ENCODE measurements around the gene RHBDF1. TPM values are rescaled to one million over a fixed set of nuclear protein-coding genes. Genes with fewer than 3 reads are reported as not detected.
"Not testable (repeated sequence)": the region's sequence is repeated elsewhere in the genome, so short reads cannot be mapped to it uniquely, and the experiment has no call there.

The RHBDF1 gene
- total and polyA plus RNA-seq, 5 donors, result 20.4 to 29.6 (median 24.7) TPM

GRCh38 chr16:33154-33876, 39.1 kb downstream of the RHBDF1 start:
- H3K27me3 ChIP-seq (ENCODE audit: control insufficient read depth, insufficient read depth); H3K4me1 ChIP-seq (ENCODE audit: control insufficient read depth, insufficient read depth, low read length); DNase-seq; H3K4me3 ChIP-seq (ENCODE audit: low read length); ATAC-seq; H3K9me3 ChIP-seq (ENCODE audit: control insufficient read depth, low read length); intact Hi-C loops (cut with DNase I); H3K27ac ChIP-seq (ENCODE audit: low read length): not testable (repeated sequence)
- 83% methylated on average over 4 of the region's 8 CpGs for WGBS

- intact Hi-C loops (cut with DNase I); ATAC-seq; H3K27me3 ChIP-seq (ENCODE audit: control insufficient read depth, insufficient read depth); DNase-seq; H3K27ac ChIP-seq (ENCODE audit: low read length); H3K4me1 ChIP-seq (ENCODE audit: control insufficient read depth, insufficient read depth, low read length); H3K9me3 ChIP-seq (ENCODE audit: control insufficient read depth, low read length); H3K4me3 ChIP-seq (ENCODE audit: low read length): not testable (repeated sequence)
- 74% methylated on average over 5 of the region's 7 CpGs for WGBS
Observed at GRCh38 chr16:30627-31026, 41.8 kb downstream of the RHBDF1 start.

GRCh38 chr16:25926-26348, 46.5 kb downstream of the RHBDF1 start:
- 60% methylated on average over 2 of the region's 5 CpGs for WGBS
- H3K4me3 ChIP-seq (ENCODE audit: low read length); H3K9me3 ChIP-seq (ENCODE audit: control insufficient read depth, low read length); intact Hi-C loops (cut with DNase I); DNase-seq; H3K27ac ChIP-seq (ENCODE audit: low read length); H3K27me3 ChIP-seq (ENCODE audit: control insufficient read depth, insufficient read depth); H3K4me1 ChIP-seq (ENCODE audit: control insufficient read depth, insufficient read depth, low read length); ATAC-seq: not testable (repeated sequence)

- H3K27ac ChIP-seq (ENCODE audit: low read length); H3K4me1 ChIP-seq (ENCODE audit: control insufficient read depth, insufficient read depth, low read length); H3K4me3 ChIP-seq (ENCODE audit: low read length); H3K27me3 ChIP-seq (ENCODE audit: control insufficient read depth, insufficient read depth); DNase-seq; intact Hi-C loops (cut with DNase I); H3K9me3 ChIP-seq (ENCODE audit: control insufficient read depth, low read length): not testable (repeated sequence)
- 89% methylated on average over 13 of the region's 22 CpGs for WGBS
- peak in 1 of 2 donors; percentile 57 for ATAC-seq
Observed at GRCh38 chr16:24151-24550, 48.3 kb downstream of the RHBDF1 start.

- intact Hi-C loops (cut with DNase I); ATAC-seq; H3K4me3 ChIP-seq (ENCODE audit: low read length); H3K27ac ChIP-seq (ENCODE audit: low read length); DNase-seq; H3K9me3 ChIP-seq (ENCODE audit: control insufficient read depth, low read length); H3K4me1 ChIP-seq (ENCODE audit: control insufficient read depth, insufficient read depth, low read length); H3K27me3 ChIP-seq (ENCODE audit: control insufficient read depth, insufficient read depth): not testable (repeated sequence)
- 88% methylated on average over 12 of the region's 12 CpGs for WGBS
Observed at GRCh38 chr16:20886-21285, 51.5 kb downstream of the RHBDF1 start.

- H3K27ac ChIP-seq (ENCODE audit: low read length); ATAC-seq; DNase-seq; H3K4me1 ChIP-seq (ENCODE audit: control insufficient read depth, insufficient read depth, low read length); intact Hi-C loops (cut with DNase I); H3K27me3 ChIP-seq (ENCODE audit: control insufficient read depth, insufficient read depth); H3K9me3 ChIP-seq (ENCODE audit: control insufficient read depth, low read length); H3K4me3 ChIP-seq (ENCODE audit: low read length): not testable (repeated sequence)
- WGBS, result 89% methylated on average over 19 of the region's 20 CpGs
Observed at GRCh38 chr16:17062-17765, 55.2 kb downstream of the RHBDF1 start.

GRCh38 chr16:10772-11171, 61.7 kb downstream of the RHBDF1 start:
- H3K4me1 ChIP-seq (ENCODE audit: control insufficient read depth, insufficient read depth, low read length); intact Hi-C loops (cut with DNase I); H3K27ac ChIP-seq (ENCODE audit: low read length); ATAC-seq; H3K4me3 ChIP-seq (ENCODE audit: low read length); H3K9me3 ChIP-seq (ENCODE audit: control insufficient read depth, low read length); H3K27me3 ChIP-seq (ENCODE audit: control insufficient read depth, insufficient read depth): not testable (repeated sequence)
- WGBS, result 17% methylated on average over 8 of the region's 27 CpGs
- DNase-seq, result peak; percentile 94 to 99 (median 98)

- WGBS, result 72% methylated on average over 48 of the region's 48 CpGs
- Histone ChIP-seq H3K27me3 (ENCODE audit: control insufficient read depth, insufficient read depth) (no peaks in the 10 kb centered on the region), H3K4me3 (ENCODE audit: low read length) (no peak overlapping the region), H3K9me3 (ENCODE audit: control insufficient read depth, low read length) (no peaks in the 10 kb centered on the region), H3K27ac (ENCODE audit: low read length) (no peak overlapping the region), H3K4me1 (ENCODE audit: control insufficient read depth, insufficient read depth, low read length) (no peaks in the 10 kb centered on the region)
- ATAC-seq (peak; percentile 91 to 93), DNase-seq (peak in 1 of 3 donors; percentile 61)
- intact Hi-C loops (cut with DNase I), result no loop called here
Observed at GRCh38 chr16:9903-10665, 62.3 kb downstream of the RHBDF1 start.

Small RNAs within 50 kb of the gene (microRNA-seq; reads per million reads assigned to microRNA genes)
- gene MIR6859-4, result 0 reads per million in 2 donors

Other genes with a start within 250 kb of the RHBDF1 start
- 10 to 100 TPM in 3 of 4 donors, 1 to 10 TPM in 1; 9.8 to 13.4 (median 11.6) TPM for gene POLR3K, start 19.0 kb downstream of the RHBDF1 start, total RNA-seq
- gene POLR3K, start 19.0 kb downstream of the RHBDF1 start, polyA plus RNA-seq, result 11.2 TPM
- gene SNRNP25, start 18.8 kb downstream of the RHBDF1 start, total RNA-seq, result 10 to 100 TPM; 54.8 to 71.4 (median 62.3) TPM
- gene SNRNP25, start 18.8 kb downstream of the RHBDF1 start, polyA plus RNA-seq, result 108 TPM
- 10 to 100 TPM; 31.8 to 39.3 (median 37.9) TPM for gene MPG, start 5.6 kb upstream of the RHBDF1 start, total RNA-seq
- 56.8 TPM for gene MPG, start 5.6 kb upstream of the RHBDF1 start, polyA plus RNA-seq
- gene NPRL3, start 66.0 kb upstream of the RHBDF1 start, total RNA-seq, result 10 to 100 TPM; 19.9 to 25.6 (median 22.7) TPM
- 17.9 TPM for gene NPRL3, start 66.0 kb upstream of the RHBDF1 start, polyA plus RNA-seq
- not detected for gene HBZ, start 80.0 kb upstream of the RHBDF1 start, total RNA-seq
- not detected for gene HBZ, start 80.0 kb upstream of the RHBDF1 start, polyA plus RNA-seq
- gene HBM, start 93.3 kb upstream of the RHBDF1 start, total RNA-seq, result not detected
- not detected for gene HBM, start 93.3 kb upstream of the RHBDF1 start, polyA plus RNA-seq
- gene HBA2, start 100.2 kb upstream of the RHBDF1 start, total RNA-seq, result 100 to 1,000 TPM in 1 of 4 donors, 10 to 100 TPM in 3; 38.4 to 111 (median 51.4) TPM
- gene HBA2, start 100.2 kb upstream of the RHBDF1 start, polyA plus RNA-seq, result 5.2 TPM
- 100 to 1,000 TPM in 1 of 4 donors, 10 to 100 TPM in 3; 38.3 to 130 (median 70.9) TPM for gene HBA1, start 104.0 kb upstream of the RHBDF1 start, total RNA-seq
- gene HBA1, start 104.0 kb upstream of the RHBDF1 start, polyA plus RNA-seq, result 4.8 TPM
- not detected for gene HBQ1, start 107.8 kb upstream of the RHBDF1 start, total RNA-seq
- gene HBQ1, start 107.8 kb upstream of the RHBDF1 start, polyA plus RNA-seq, result not detected
- 10 to 100 TPM; 28.1 to 32.0 (median 30.2) TPM for gene LUC7L, start 156.8 kb upstream of the RHBDF1 start, total RNA-seq
- 32.1 TPM for gene LUC7L, start 156.8 kb upstream of the RHBDF1 start, polyA plus RNA-seq
- gene FAM234A, start 162.2 kb upstream of the RHBDF1 start, total RNA-seq, result 100 to 1,000 TPM; 131 to 145 (median 139) TPM
- 171 TPM for gene FAM234A, start 162.2 kb upstream of the RHBDF1 start, polyA plus RNA-seq
- 10 to 100 TPM; 11.6 to 23.8 (median 17.6) TPM for gene RGS11, start 203.3 kb upstream of the RHBDF1 start, total RNA-seq
- gene RGS11, start 203.3 kb upstream of the RHBDF1 start, polyA plus RNA-seq, result 15.5 TPM
- gene ARHGDIG, start 208.0 kb upstream of the RHBDF1 start, total RNA-seq, result 10 to 100 TPM in 1 of 4 donors, 1 to 10 TPM in 3; 3.5 to 11.3 (median 4.9) TPM
- gene ARHGDIG, start 208.0 kb upstream of the RHBDF1 start, polyA plus RNA-seq, result 7.7 TPM
- gene PDIA2, start 210.5 kb upstream of the RHBDF1 start, total RNA-seq, result 10 to 100 TPM in 1 of 4 donors, 1 to 10 TPM in 3; 2.1 to 10.0 (median 2.3) TPM
- gene PDIA2, start 210.5 kb upstream of the RHBDF1 start, polyA plus RNA-seq, result 0.91 TPM

Measured in right cardiac atrium (tissue), 5 donors.